Fibroblast of skin of abdomen (primary cell): Measurements from ENCODE around the gene TCHHL1. TPM values are rescaled to one million over a fixed set of nuclear protein-coding genes. Genes with fewer than 3 reads are reported as not detected.

ENCODE experiments used
- DNase-seq: peaks from one replicate; pipeline ENCODE4 v3.0.0-alpha.2; 2013
- polyA plus RNA-seq, 2 experiments: library from polyadenylated mRNA; unstranded; fragments of 120-200 nt; gene quantifications; one replicate each; pipeline ENCODE4 v1.2.1, GENCODE V29; 2013; ENCODE audit not compliant: insufficient read length in 2 of 2

TCHHL1 gene
- polyA plus RNA-seq (2013, experiment 1 of 2; ENCODE audit: insufficient read length), result not detected
- polyA plus RNA-seq (2013, experiment 2 of 2; ENCODE audit: insufficient read length), result not detected

- DNase-seq, result no peak
Observed at GRCh38 chr1:152089014-152089674, at the start of gene TCHHL1. Gene TCHHL1, minus strand, starts transcription at chr1:152089064. Its CDS starts 921 bp downstream, at chr1:152088143.

- DNase-seq, result no peak
Observed at GRCh38 chr1:152137215-152137614, 48.4 kb upstream of the TCHHL1 start.

DNA sequence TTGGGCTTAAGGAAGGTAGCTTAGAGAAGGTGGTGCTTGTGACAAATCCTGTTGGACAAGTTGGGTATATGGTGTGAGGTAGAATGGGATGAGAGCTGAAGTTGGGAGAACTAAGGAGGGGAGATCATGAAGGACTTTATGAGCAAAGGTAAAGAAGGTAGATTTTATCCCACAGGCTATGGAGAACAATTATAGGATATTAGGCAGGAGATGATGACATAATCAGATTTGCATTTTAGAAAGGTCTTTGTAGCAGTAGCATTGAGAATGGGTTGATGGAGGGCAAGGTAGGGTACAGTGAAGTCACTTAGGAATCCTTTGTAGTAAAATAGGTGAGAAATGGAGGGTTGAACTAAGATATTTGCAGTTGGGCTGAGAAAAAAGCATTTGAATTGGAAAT is 41.3 kb upstream of the TCHHL1 start:
- DNase-seq, result no peak

DNA sequence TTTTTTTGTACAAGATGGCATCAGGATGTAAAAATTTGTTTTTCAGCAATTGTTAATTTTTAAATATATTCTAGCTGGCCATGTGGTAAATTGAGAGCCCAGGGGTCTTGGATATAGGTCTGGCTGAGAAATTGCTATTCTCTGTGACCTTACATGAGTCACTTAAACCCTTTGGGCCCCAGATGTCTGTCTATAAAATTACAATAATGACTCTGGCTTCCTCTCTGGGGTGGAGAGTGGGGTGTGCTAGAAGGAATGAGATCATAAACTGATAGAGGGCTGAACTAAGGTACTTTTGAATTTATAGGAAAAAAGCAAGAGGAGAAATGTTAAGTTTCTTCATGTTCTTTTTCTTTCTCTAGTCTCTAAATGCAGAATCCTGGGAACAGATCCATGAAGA is 38.8 kb upstream of the TCHHL1 start:
- no peak for DNase-seq

GRCh38 chr1:152125834-152126443 is 37.1 kb upstream of the TCHHL1 start:
- DNase-seq, result no peak

GRCh38 chr1:152118915-152119314 is 30.1 kb upstream of the TCHHL1 start:
- no peak for DNase-seq

- no peak for DNase-seq
Observed at GRCh38 chr1:152115344-152115743, 26.5 kb upstream of the TCHHL1 start, which contains the start of gene TCHH. Gene TCHH, minus strand, starts transcription at chr1:152115444. Its CDS starts 1,364 bp downstream, at chr1:152114080.

GRCh38 chr1:152112885-152113432 is 24.1 kb upstream of the TCHHL1 start:
- DNase-seq, result no peak

DNA sequence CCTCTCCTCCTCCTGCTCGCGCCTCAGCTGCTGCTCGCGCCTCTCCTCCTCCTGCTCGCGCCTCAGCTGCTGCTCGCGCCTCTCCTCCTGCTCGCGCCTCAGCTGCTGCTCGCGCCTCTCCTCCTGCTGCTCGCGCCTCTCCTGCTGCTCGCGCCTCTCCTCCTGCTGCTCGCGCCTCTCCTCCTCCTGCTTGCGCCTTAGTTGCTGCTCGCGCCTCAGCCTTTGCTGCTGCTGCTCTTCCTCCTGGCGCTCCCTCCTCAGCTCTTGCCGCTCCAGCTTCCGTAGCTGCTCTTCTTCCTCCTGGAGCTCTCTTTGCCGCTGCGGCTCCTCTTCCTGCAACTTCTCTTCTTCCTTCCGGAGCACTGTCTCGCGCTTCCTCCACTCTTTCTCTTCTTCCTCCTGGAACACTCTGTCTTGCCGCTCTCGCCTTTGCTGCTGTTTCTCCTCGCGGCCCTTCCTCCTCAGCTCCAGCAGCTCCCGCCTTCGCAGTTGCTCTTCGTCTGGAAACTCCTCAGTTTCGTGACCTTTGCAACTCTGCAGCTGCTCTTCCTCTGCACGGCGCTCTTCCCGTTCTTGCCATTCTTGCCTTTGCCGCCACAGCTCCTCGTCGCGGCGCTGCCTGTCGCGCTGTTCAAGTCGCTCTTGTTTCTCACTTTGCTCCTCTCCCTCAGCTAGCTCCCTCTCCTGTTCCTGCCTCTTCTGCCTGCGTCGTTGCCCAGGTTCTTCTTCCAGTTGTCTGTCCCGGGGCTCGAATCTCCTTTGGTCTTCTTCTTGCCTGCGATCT is 23.4 kb upstream of the TCHHL1 start:
- DNase-seq, result peak; percentile 18

DNA sequence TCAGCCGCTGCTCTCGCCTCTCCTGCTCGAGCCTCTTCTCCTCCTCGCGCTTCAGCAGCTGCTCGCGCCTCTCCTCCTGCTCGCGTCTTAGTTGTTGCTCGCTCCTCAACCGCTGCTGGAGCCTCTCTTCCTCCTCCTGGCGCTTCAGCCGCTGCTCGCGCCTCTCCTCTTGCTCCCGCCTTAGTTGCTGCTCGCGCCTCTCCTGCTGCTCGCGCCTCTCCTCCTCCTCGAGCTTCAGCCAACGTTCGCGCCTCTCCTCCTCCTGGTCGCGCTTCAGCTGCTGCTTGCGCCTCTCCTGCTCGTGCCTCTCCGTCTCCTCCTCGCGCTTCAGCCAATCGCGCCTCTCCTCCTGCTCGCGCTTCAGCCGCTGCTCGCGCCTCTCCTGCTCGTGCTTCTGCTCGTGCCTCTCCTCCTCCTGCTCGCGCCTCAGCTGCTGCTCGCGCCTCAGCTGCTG is 22.7 kb upstream of the TCHHL1 start:
- DNase-seq, result peak; percentile 42

DNA sequence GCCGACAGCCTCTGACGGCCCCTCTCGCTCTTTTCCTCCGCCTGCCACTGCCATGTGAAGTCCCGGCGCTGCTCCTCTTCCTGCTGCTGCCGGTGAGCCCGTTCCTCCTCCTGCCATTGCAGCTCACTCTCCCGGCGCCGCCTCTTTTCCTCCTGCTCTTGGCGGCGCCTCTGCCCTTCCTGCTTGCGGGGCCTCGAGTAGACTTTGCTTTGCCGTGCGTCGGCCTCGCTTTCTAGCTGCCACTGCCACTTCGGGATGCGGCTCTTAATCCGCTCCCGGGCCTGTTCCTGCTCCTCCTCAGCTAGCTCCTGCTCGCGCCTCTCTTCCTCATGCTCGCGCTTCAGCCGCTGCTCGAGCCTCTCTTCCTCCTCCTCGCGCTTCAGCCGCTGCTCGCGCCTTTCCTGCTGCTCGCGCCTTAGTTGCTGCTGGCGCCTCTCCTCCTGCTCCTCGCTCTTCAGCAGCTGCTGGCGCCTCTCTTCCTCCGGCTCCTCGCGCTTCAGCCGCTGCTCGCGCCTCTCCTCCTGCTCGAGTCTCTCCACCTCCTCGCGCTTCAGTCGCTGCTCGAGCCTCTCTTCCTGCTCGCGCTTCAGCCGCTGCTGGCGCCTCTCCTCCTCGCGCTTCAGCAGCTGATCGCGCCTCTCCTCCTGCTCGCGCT is 22.1 kb upstream of the TCHHL1 start:
- DNase-seq, result peak; percentile 47

GRCh38 chr1:152110365-152110859 is 21.5 kb upstream of the TCHHL1 start:
- peak; percentile 55 for DNase-seq

DNA sequence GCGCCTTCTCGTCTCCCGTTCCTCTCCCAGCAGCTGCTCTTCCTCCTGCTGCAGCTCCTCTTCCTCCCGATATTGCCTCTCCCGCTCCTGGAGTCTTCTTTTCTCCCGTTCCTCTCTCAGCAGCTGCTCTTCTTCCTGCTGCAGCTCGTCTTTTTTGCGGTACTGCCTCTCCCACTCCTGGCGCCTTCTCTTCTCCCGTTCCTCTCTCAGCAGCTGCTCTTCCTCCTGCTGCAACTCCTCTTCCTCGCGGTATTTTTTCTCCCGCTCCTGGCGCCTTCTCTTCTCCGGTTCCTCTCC is 21.1 kb upstream of the TCHHL1 start:
- DNase-seq, result peak; percentile 1

DNA sequence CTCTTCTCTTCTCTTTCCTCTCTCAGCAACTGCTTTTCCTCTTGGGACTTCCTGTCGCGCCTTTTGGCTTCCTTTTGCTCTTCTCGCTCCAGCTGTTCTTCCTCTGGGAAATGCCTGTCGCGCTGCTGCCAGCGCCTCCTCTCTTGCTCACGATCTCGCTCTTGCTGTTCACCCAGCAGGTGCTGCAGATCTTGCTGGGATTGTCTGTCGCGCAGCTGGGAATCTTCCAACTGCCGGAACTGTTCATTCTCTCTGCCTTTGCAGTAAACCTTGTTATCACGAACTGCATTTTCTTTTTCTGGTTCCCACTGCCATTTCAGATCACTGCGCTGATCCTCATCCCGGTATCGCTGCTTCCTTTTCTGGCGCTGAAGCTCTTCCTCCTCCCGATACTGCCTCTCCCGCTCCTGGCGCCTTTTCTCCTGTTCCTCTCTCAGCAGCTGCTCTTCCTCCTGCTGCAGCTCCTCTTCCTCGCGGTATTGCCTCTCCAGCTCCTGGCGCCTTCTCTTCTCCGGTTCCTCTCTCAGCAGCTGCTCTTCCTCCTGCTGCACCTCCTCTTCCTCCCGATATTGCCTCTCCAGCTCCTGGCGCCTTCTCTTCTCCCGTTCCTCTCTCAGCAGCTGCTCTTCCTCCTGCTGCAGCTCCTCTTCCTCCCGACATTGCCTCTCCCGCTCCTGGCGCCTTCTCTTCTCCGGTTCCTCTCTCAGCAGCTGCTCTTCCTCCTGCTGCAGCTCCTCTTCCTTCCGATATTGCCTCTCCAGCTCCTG is 20.6 kb upstream of the TCHHL1 start:
- peak; percentile 1 for DNase-seq

DNA sequence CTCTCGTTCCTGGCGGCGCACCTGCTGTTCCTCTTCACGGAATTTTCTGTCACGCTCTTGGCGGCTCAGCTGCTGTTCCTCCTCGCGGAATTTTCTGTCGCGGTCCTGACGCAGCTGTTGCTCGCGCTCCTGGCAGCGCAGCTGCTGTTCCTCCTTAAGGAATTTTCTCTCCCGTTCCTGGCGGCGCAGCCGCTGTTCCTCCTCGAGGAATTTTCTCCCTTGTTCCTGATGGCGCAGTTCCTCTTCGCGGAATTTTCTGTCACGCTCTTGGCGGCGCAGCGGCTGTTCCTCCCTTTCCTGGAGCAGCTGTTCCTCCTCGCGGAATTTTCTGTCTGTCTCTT is 20.0 kb upstream of the TCHHL1 start:
- peak; percentile 1 for DNase-seq

DNA sequence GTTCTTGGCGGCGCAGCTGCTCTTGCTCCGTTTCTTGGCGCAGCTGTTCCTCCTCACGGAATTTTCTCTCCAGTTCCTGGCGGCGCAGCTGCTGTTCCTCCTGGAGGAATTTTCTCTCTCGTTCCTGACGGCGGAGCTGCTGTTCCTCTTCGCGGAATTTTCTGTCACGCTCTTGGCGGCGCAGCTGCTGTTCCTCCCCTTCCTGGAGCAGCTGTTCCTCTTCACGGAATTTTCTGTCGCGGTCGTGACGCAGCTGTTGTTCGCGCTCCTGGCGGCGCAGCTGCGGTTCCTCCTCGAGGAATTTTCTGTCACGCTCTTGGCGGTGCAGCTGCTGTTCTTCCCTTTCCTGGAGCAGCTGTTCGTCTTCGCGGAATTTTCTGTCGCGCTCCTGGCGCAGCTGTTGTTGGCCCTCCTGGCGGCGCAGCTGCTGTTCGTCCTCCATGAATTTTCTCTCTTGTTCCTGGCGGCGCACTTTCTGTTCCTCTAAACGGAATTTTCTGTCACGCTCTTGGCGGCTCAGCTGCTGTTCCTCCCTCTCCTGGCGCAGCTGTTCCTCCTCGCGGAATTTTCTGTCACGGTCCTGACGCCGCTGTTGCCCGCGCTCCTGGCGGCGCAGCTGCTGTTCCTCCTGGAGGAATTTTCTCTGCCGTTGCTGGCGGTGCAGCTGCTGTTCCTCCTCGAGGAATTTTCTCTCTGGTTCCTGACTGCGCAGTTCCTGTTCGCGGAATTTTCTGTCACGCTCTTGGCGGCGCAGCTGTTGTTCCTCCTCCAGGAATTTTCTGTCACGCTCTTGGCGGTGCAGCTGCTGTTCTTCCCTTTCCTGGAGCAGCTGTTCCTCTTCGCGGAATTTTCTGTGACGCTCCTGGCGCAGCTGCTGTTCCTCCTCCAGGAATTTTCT is 19.4 kb upstream of the TCHHL1 start:
- peak; percentile 47 for DNase-seq

GRCh38 chr1:152107031-152107983 is 18.4 kb upstream of the TCHHL1 start:
- no peak for DNase-seq

DNA sequence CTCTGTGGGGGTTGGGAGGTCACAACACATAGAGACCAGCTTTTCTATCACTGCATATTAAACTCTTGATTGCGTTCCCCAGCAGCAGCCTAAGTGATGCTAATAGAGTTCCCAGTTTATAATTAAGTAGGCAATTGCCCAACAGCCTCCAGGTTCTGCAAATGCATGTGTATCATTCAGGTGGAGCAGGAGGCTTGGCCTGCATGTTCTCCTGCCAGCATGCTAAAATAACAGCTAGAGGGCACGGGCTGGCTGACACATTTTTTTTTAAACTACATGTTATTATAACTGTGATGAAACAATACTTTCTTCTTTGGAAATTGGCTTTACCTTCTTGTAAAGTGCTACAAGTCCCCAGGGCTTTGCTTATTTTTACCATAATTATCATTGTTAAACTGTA is 16.0 kb upstream of the TCHHL1 start:
- no peak for DNase-seq

DNA sequence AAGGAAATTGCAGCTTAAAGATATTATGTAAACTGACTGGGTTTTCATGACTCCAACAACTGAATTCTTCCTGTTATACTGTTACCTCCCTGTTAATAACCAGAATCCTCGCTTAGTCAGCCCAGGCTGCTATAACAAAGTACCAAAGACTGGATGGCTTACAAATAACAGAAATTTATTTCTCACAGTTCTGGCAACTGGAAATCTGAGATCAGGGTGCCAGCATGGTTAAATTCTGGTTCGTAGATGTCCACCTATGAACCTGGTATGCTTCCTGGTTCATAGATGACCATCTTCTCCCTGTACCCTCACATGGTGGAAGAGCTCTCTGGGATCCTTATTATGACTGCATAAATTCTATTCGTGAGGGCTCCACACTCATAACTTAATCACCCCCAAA is 8.1 kb upstream of the TCHHL1 start:
- DNase-seq, result no peak

DNA sequence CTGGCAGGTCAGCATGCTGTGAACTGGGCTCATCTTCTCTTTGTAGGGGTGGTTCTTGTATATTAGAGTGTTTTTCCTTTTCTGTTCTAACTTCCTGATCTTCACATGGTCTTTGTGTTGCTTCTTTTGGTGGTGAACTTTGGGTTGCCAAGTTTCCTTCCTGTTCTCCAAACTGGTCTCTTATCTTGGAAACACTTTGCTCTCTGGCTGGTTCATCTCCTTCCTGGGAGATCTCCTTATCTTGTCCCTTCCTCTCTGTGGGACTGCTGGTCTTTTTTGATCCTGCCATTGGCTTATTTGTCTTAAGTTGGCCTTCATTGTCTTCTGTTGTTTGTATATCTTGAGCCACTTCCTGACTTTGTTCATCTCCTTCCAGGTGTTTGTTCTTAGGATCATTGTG is 2.1 kb downstream of the TCHHL1 start:
- DNase-seq, result no peak
